GM12875 (cell line): Measurements from ENCODE around the gene THPO.

Source experiments
- H3K4me3 ChIP-seq: one replicate; pipeline ENCODE4 v1.5.1; 2011; ENCODE audit warnings: low read depth, low read length, control low read depth
- TF ChIP-seq, protein P1 (sequence below): IDR thresholded peaks from 2 replicates; pipeline ENCODE4 v1.5.1; 2011; ENCODE audit warnings: low read depth, mild to moderate bottlenecking, control low read depth, inconsistent platforms, low read length, moderate library complexity, borderline replicate concordance; ENCODE audit not compliant: insufficient read depth

THPO gene

DNA sequence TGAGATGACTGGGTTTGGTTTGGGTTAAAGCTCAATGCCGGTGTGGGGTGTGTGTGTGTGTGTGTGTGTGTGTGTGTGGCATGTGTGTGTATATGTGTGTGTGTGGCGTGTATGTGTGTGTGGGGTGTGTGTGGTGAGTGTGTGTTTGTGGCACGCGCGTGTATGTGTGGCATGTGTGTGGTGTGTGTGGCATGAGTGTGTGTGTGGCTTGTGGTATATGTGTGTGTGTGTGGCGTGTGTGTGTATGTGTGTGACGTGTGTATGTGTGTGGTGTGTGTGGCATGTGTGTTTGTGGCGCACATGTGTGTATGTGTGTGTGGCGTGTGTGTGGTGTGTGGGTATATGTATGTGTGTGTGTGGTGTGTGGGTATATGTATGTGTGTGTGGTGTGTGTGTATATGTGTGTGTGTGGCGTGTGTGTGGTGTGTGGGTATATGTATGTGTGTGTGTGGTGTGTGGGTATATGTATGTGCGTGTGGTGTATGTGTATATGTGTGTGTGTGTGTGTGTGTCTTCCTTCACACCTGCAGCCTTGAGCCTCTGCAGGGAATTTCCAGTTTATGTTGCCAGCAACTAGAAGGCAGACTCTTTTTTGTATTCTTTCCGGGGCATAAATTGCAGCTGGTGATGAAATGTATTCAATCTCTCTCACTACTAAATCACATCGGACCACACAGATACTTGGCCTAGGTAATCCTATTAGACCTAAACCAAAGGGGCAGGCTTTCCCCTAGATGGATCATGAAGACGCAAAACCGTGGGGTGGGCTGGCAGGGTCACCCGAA, 36.6 kb upstream of the THPO start:
- no peak overlapping the region for H3K4me3 ChIP-seq
- TF ChIP-seq, protein P1, sequence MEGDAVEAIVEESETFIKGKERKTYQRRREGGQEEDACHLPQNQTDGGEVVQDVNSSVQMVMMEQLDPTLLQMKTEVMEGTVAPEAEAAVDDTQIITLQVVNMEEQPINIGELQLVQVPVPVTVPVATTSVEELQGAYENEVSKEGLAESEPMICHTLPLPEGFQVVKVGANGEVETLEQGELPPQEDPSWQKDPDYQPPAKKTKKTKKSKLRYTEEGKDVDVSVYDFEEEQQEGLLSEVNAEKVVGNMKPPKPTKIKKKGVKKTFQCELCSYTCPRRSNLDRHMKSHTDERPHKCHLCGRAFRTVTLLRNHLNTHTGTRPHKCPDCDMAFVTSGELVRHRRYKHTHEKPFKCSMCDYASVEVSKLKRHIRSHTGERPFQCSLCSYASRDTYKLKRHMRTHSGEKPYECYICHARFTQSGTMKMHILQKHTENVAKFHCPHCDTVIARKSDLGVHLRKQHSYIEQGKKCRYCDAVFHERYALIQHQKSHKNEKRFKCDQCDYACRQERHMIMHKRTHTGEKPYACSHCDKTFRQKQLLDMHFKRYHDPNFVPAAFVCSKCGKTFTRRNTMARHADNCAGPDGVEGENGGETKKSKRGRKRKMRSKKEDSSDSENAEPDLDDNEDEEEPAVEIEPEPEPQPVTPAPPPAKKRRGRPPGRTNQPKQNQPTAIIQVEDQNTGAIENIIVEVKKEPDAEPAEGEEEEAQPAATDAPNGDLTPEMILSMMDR = no peak

DNA sequence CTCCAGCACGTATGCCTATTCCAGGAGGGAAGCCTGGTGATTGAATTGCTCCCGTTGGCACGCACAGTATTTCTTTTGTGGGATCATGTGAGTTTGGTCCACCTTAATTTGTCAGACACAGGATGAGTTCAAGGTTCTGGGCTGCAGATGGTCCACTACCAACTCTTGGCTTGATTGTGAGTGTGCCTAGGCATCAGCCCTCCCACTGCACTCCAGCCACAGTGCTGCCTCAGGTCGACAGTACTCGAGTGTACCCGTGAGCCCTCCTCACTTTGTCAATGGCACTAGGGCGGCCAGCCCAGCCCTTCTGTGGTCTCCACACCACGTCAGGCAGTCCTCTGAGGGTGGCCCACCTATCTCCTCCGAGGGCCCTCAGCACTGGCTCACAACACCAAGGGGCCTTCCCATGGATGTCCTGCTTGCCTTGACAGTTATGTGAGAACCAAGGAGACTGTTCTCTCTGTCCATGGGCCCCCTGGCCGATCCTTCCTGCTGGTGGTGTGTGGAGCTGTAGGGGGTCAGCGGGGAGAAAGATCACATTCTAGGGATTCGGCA, 32.0 kb upstream of the THPO start:
- no peak overlapping the region for H3K4me3 ChIP-seq
- TF ChIP-seq, protein P1 = no peak

GRCh38 chr3:184409331-184409926, 31.4 kb upstream of the THPO start:
- TF ChIP-seq, protein P1 = no peak
- no peak overlapping the region for H3K4me3 ChIP-seq

DNA sequence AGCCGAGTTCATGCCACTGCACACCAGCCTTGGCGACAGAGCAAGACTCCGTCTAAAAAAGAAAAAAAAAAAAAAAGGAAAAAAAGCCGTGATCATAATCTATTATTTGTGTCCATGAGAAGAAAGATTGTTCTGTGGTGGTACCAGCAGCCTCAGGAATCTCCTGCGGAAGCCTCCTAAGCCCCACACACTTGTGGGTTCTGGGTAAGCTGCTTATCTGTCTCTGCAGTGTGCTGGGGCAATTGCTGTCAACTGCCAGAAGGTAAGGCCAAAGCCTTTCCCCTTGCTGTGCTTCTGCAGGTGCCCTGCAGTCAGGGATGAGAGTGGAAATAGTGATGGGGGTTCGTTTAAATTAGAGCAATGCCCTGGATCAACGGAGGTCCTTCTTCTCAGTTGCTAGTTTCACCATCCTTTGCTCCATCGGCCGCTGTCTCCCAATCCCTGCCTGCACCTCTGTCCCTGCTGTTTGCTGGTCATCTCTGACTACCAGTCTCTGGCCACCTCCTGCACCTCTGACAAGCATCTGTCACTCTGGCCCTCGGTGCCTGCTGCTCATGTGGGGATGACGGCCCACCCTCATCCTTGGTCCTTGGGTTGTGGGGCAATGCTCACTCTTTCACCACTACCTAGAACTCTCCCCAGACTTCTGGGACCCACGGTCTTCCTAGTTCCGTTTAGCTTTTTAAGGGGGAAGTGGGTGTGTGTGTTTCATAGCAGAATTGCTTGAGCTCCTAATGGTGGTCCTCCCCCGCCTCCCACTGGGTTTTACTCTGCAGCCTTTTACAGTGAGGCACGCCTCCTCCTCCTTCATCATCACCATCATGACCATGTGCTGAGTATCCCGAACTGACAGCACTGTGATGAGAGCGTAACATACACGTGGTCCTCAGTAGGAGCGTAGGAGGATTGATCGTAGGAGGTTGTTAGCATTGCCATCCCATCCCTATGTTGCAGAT, 27.3 kb upstream of the THPO start:
- TF ChIP-seq, protein P1 = no peak
- H3K4me3 ChIP-seq = no peak overlapping the region

DNA sequence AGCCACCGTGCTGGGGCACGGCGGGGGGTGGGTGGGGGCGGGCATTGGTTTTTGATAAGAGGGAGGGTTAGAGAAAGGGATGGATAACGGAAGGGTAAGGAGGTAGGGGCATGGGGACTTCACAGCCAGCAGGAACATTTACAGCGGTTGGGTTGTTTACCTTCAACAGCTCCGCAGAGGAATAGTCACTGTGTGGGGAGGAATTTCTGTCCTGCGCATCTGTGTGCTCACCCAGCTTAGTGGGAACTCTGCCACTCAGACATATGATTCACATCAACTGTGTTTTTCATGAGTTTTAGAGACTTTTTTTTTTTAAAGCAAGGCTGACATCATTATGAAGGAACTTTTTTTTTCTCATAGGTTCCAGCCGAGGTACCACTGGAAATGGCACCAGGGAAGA, 21.4 kb upstream of the THPO start:
- TF ChIP-seq, protein P1 = no peak
- H3K4me3 ChIP-seq = no peak overlapping the region

- TF ChIP-seq, protein P1 = no peak
- H3K4me3 ChIP-seq = no peak overlapping the region
These were observed 17.3 kb upstream of the THPO start for GRCh38 chr3:184395320-184395660.
